Activated CD4-positive, alpha-beta T cell treated with anti-CD3 and anti-CD28 coated beads, Interleukin-2, amount 50 U/mL, for 16 hours (primary cell): ENCODE results near the gene MIER2.
"Not testable (repeated sequence)": the region's sequence is repeated elsewhere in the genome, so short reads cannot be mapped to it uniquely, and the experiment has no call there.

ENCODE experiments used
- DNase-seq: peaks from one replicate; pipeline ENCODE4 v3.0.0-alpha.2; 2020

The MIER2 gene

DNA sequence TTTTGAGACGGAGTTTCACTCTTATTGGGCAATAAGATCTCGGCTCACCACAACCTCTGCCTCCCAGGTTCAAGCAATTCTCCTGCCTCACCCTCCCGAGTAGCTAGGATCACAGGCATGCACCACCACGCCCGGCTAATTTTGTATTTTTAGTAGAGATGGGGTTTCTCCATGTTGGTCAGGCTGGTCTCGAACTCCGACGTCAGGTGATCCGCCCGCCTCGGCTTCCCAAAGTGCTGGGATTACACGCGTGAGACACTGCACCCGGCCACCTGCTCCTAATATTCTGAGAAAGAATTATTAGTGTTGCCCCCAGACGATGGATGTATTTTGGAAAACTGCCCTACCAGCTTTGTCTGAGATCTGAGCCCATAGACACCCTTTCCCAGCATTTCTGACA lies 10.9 kb upstream of the MIER2 start:
- DNase-seq = not testable (repeated sequence)

DNA sequence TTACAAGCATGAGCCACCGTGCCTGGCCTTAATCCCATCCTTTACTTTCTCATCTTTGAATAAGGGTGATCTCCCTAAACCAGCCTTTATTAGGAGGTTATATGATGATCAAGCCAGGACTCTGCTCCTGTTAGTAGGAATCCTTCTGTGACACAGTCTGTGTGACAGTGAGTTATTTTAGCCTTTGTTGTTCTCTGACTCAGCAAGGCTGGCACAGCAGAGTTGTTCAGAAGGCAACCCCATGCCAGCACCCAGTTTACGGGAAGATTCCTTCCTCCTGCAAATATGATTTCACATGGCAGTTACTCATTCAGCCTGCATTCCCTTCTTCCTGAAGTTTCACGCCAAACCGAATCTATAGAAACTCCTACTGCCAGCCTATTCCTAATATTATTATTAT lies 10.5 kb upstream of the MIER2 start:
- DNase-seq = no peak

DNA sequence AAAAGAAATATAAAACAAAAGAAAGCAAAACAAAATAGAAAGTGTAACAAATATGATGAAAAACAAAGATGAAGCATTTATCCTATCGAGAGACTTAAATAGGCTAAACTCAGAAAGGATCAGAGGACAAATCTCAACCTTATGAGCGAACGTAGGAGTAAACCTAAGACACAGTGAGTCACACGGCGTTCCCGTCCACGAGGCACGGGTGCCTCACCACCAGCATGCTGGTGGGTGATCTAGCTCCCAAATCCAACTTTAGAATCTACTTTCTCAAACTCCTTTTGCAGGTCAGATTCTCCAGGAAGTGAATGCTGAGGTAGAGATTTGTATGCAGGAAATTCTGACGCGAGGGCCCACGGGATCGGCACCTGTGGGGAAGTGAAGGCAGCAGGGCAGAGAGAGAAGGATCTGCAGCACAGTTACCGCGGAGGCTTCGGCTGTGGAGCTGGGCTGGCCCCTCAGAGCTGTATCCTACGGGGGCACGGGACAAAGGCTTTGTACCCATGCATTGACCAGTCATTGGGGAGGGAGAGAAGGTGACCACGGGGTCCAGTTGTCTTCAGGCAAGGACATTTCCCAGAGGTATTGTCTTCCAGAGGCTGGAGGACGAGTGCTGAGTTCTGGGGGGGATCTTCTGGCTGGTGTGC lies 7.5 kb upstream of the MIER2 start:
- no peak for DNase-seq

GRCh38 chr19:347946-348861 lies 3.6 kb upstream of the MIER2 start:
- no peak for DNase-seq

GRCh38 chr19:345320-345879 lies 804 bp upstream of the MIER2 start:
- no peak for DNase-seq

DNA sequence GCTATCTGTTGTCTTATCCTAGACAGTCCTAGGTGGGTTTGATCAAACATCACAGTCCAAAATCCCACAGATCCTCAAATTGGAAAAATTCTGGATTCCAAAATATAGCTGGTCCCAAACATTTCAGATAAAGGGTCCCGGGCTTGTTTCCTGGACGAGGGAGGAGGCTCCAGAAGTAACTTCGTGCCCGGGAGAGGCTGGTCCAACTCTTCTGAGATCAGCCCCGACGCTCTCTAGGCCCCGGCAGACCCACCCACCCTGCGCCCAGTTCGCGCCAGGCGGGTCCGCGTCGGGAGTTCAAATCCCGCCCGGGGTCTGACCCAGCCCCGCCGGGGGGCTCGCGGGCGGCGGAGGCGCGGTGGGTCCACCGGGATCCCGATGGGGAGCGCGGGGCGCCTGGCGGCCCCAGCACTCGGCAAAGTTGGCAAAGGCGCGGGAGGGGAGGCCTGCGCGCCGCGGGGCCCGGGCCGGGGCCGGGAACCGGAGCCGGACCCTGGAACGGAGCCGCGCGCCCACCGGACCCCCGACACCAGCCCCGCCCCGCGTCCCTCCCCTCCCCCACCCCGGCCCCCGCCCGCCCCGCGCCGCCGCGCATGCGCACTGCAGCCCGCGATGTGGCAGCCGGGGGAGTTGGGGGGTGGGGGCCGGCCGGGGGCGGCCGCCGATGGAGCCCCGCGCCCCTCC lies 513 bp downstream of the MIER2 start:
- peak; percentile 23 for DNase-seq

GRCh38 chr19:343451-343931 lies 1.1 kb downstream of the MIER2 start:
- DNase-seq = no peak

- DNase-seq = no peak
Measured at GRCh38 chr19:342801-343421, 1.7 kb downstream of the MIER2 start.

GRCh38 chr19:342128-342455 lies 2.5 kb downstream of the MIER2 start:
- no peak for DNase-seq

DNA sequence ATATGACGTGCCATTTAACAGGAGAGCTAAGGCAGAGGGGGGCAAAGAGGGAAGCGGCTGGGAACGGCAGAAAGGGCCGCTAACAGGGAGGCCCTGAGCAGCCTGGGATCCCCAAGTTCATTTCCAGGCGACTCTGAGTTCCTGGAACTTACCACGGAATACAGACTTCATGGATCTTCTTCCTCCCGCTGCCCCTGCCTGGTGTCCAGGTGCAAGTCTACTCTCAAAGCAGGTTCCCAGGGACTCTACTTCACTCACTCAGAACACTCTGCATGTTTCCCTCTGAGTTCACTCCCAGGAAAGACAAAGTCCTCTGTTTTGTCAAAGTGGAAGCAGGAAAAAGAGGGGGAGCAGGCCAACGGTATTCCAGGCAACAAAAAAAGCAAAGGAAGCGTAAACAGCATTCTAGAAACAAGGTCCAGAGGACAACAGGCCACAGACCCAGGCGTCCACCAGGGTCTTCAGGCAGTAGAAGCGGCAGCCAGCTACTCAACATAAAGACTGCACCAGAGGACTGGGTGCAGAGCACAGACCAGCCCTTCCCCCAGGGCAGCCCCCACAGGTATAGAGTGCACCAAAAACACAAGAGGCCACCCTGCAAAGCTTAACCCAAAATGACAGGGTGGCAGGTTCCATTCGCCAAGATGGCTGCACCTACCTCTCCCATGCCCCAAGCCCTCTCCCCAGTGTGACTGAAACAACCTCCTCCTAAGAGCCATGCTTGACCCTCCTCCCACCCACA lies 3.0 kb downstream of the MIER2 start:
- no peak for DNase-seq

GRCh38 chr19:340620-341385 lies 3.8 kb downstream of the MIER2 start:
- DNase-seq = no peak

- DNase-seq = no peak
Measured at GRCh38 chr19:339262-339887, 5.2 kb downstream of the MIER2 start.

DNA sequence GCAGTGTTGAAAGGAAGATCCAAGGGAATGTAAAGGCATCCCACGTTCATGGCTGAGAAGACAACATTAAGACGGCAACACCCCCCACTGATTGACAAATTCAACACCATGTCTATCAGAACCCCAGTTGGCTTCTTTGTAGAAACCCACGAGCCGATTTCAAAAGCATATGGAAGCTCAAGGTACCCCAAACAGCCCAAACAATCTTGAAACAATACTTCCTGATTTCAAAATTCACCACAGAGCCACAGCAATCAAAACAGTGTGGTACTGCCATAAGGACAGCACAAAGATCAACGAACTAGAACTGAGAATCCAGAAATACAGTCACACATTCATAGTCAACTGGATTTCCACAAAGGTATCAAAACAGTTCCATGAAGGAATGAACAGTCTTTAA lies 6.2 kb downstream of the MIER2 start:
- no peak for DNase-seq

DNA sequence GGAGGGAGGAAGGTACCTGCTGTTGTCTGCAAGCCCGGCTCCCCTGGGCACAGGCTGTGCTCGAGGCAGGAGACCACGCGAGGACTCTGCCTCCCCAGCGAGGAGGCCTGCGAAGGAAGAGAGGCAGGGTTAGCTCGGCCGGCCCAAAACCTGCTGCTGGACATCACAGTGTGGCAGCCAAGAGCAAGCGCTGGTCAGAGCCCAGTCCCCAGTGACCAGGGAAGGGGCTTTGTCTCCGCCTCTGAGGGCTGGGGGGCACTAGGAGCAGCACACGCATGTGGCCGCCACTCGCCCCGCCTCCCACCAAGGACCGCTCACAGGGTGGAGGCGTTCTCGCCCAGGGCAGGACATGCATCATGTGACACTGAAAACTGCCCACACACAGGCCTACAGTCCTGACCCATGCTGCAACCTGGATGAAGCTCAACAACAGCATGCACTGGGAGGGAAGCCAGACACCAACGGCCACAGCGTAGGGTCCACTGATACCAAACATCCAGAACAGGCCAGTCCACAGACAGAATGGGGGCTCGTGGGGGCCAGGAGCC lies 8.5 kb downstream of the MIER2 start:
- DNase-seq = no peak

DNA sequence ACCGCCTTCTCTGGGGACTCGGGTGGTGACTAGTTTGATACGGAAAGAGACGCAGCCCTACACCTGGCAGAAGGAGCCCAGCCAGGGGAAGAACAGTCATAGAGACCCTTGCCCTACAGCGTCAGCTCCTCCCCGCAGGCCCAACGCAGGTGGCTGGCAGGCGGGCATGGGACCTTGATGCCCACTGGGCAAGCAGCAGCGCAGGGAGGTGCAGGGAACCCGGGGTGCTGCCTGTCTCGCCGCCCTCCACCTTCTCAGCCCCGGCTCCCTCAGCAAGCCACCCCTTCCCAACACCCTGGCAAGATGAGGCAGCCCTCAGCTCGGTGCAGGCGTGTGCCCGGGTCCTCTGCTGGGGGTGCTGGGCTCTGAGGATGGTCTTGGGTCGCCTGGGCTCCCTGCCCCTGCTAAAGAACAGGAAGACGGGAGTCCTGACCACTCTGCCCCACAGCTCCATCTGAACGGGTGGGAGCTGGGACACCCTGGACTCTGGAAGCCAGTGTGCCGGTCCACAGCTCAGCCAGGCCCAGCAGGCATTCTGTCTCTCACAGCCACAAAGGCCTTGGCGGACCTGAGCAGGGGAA lies 9.0 kb downstream of the MIER2 start:
- DNase-seq = no peak

GRCh38 chr19:335072-335471 lies 9.5 kb downstream of the MIER2 start:
- no peak for DNase-seq

DNA sequence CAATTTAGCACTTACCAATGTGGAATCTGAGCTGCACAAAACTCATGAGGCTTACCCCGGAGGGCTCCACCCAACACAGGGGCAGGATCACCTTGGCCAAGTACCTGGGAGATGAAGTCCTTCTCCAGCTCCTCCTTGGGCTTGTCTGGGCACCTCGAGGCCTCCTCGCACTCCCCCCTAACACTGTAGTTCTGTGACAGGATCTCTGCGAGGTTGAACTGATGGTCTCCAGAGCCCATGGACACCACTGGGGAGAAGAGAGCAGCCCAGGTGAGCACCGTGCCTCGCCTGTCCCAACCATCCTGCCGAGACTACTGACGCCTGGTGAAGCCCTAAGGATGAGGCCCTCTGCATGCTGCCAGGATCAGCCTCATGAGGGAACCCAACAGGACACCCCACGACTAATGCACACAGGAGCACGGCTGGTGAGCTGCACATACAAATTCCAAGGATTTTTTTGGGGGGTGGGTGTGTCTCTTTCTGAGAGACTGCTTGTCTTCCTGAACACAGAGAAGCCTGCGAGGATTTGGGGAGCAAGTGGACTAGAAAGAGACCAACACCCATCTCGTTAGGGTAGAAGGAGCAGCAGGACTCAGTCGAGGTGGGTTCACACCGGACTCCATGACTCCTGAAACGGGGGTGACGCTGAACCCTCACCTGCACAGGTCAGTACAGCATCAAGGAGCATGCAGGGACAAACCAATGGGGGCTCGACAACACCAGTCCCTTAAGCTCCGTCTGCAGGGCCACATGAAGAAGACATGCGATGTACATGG lies 10.1 kb downstream of the MIER2 start:
- DNase-seq = no peak

- no peak for DNase-seq
Measured at GRCh38 chr19:330503-330902, 14.1 kb downstream of the MIER2 start.

GRCh38 chr19:329876-330275 lies 14.7 kb downstream of the MIER2 start:
- DNase-seq = no peak
